Mucosa of descending colon (tissue), 3 donors: Measurements from ENCODE around the gene COL21A1. TPM values are rescaled to one million over a fixed set of nuclear protein-coding genes. Genes with fewer than 3 reads are reported as not detected.
"Not testable (repeated sequence)": the region's sequence is repeated elsewhere in the genome, so short reads cannot be mapped to it uniquely, and the experiment has no call there.

Experiments used
- ATAC-seq: fragments of 200-7000 bp; cut with Tn5 transposase; one replicate; pipeline ENCODE4 v1.9.1; 2020; ENCODE audit warnings: mild to moderate bottlenecking, moderate library complexity
- DNase-seq, 3 donors: peaks; one replicate each; pipeline ENCODE4 v3.0.0-alpha.2; 2020
- H3K36me3 ChIP-seq: fragments of 200-600 bp; one replicate; pipeline ENCODE4 v1.8.0; 2021; ENCODE audit warnings: low read depth, mild to moderate bottlenecking
- H3K4me1 ChIP-seq: fragments of 200-600 bp; one replicate; pipeline ENCODE4 v1.8.0; 2021; ENCODE audit warnings: low read depth, mild to moderate bottlenecking
- H3K4me3 ChIP-seq: fragments of 200-600 bp; one replicate; pipeline ENCODE4 v1.8.0; 2021; ENCODE audit warnings: mild to moderate bottlenecking
- H3K9me3 ChIP-seq: fragments of 200-600 bp; one replicate; pipeline ENCODE4 v1.8.0; 2021; ENCODE audit warnings: mild to moderate bottlenecking
- CTCF ChIP-seq: fragments of 200-600 bp; IDR thresholded peaks from one replicate; pipeline ENCODE4 v1.8.0; 2022; ENCODE audit warnings: antibody characterized with exemption, mild to moderate bottlenecking
- intact Hi-C, 2 donors: fragments of 100-400 bp; cut with DNase I in 1 of 2; cut with micrococcal nuclease in 1 of 2; formaldehyde crosslinking; loops; one replicate each; pipeline versions ENCODE4 v1.11.0 to v1.11.1; 2022; cut with DNase I, micrococcal nuclease
- total RNA-seq, 3 donors: library from RNA; stranded (reverse); fragmentation: NEBNext Ultra II Directional in 2 of 3; extraction: Animal tissue kit (Norgen Biotek cat#: 25700) in 2 of 3; gene quantifications; one replicate each; pipeline versions ENCODE4 v1.2.1 to v1.2.4, GENCODE V29; 2021 to 2023
- donor health status: DM: no; HTN: no; CAD: no; lungs with moderate emphysema.
- donor health status: DM: no; HTN: no; CAD: no.
- donor health status: DM: no; HTN: yes; CAD: no.

COL21A1 gene
- total RNA-seq, 3 donors from 2014 or later = 0.35 to 20.5 (median 2.1) TPM

- ATAC-seq (no peak), DNase-seq (no peak)
- no peak for TF ChIP-seq CTCF
- Histone ChIP-seq H3K4me3 (no peak overlapping the region), H3K4me1 (no peaks in the 10 kb centered on the region), H3K36me3 (no peaks in the 10 kb centered on the region), H3K9me3 (no peaks in the 10 kb centered on the region)
- intact Hi-C loops = no loop called here
Observed at GRCh38 chr6:56017198-56017597, 230.2 kb downstream of the COL21A1 start.

- H3K9me3 ChIP-seq, intact Hi-C loops, H3K36me3 ChIP-seq, H3K4me1 ChIP-seq, H3K4me3 ChIP-seq, DNase-seq, ATAC-seq: not testable (repeated sequence)
Observed at GRCh38 chr6:56014039-56014438, 233.3 kb downstream of the COL21A1 start.

- ATAC-seq = no peak
- no peaks in the 10 kb centered on the region for H3K36me3 ChIP-seq
- no peak overlapping the region for H3K4me3 ChIP-seq
- no peak for DNase-seq
- TF ChIP-seq CTCF = no peak
- peaks cover 4% of the 10 kb centered on the region for H3K9me3 ChIP-seq
- no peaks in the 10 kb centered on the region for H3K4me1 ChIP-seq
- intact Hi-C loops = no loop called here
Observed at GRCh38 chr6:56009636-56010035, 237.7 kb downstream of the COL21A1 start.
